Measurements from ENCODE around the gene PTPRH.

GRCh38 chr19:55172741-55173140, 36.6 kb downstream of the PTPRH start:
- no peak for TF ChIP-seq CTCF (IDR thresholded peaks at IDR 0.05)
- TF ChIP-seq EP300 (IDR thresholded peaks at IDR 0.05), result no peak
- TF ChIP-seq POLR2A (IDR thresholded peaks at IDR 0.05; ENCODE audit: low read depth), result no peak
- TF ChIP-seq POLR2AphosphoS5 (IDR thresholded peaks at IDR 0.05), result no peak
